ENCODE data around the gene DCP1A. TPM values are rescaled to one million over a fixed set of nuclear protein-coding genes. Genes with fewer than 3 reads are reported as not detected.

DCP1A gene
- total and polyA plus RNA-seq, 2 of the 13 experiments (the other 11 are each of a cell fraction or from before 2014, with no cell fraction given), result 14.2 to 41.2 TPM

DNA sequence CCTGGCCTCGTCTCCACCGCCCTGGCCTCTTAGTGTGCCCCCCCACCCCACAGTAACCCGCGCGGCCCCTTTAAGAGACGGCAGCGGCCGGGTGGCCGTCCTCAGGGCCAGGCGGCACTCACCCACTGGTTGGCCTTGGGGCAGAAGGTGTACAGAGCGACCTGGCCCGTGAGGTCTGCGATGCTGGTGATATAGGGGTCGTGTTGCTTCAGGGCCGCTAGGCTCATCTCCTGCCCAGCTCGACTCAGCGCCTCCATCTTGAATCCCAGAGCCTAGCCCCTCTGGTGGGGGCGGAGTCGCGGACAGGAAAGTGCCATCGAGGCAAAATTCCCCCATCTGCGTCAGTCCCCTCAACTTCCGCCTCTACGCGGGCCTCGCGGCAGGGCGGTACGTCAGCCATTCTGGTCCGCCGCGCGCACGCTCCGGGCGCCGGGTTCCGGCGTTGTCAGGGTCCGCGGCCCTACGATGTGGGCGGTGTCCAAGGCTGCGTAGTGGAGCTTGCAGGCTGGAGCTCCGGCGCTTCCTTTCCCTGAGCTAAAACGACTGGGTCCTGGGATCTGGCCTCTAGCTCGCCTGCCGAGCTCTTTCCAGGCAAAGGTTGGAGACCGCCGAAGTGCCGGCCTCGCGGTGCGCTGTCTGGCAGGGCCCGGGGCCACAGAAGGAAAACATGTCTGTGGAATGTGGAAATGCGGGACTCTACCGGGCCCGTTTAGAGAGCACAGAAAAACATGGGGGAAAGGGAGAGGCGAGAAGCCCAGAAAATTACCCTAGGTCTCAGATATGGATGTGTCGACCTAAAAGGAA is at the start of gene DCP1A (continued):
- TF ChIP-seq ZSCAN20 (CRISPR knock-in tag; IDR thresholded peaks at IDR 0.05; ENCODE audit: borderline replicate concordance) (no peak; the same call in 1 of the 2 replicates), SYNCRIP (IDR thresholded peaks at IDR 0.05; ENCODE audit: insufficient read depth, low read depth, low read length) (no peak), ZNF619 (CRISPR knock-in tag; IDR thresholded peaks at IDR 0.05) (peak; percentile 84), MYC (CRISPR knock-in tag; IDR thresholded peaks at IDR 0.05; ENCODE audit: borderline replicate concordance) (peak; percentile 96), SRSF4 (IDR thresholded peaks at IDR 0.05; ENCODE audit: low read depth, low read length, poor library complexity, severe bottlenecking) (no peak), ZNF629 (CRISPR knock-in tag; conservative IDR thresholded peaks at IDR 0.05) (peak; percentile 68), RAD21 (CRISPR knock-in tag; IDR thresholded peaks at IDR 0.05) (peak; percentile 75), ZNF296 (CRISPR knock-in tag; conservative IDR thresholded peaks at IDR 0.05) (0 out of 2 replicates have a peak, but pooled peaks have one; percentile 14), ZNF674 (CRISPR knock-in tag; IDR thresholded peaks at IDR 0.05; ENCODE audit: low read depth) (0 out of 2 replicates have a peak, but pooled peaks have one; percentile 35), AGO2 (optimal IDR thresholded peaks at IDR 0.05; ENCODE audit: low read depth, low read length) (peak; percentile 73), SKI (IDR thresholded peaks at IDR 0.05; ENCODE audit: partially characterized antibody) (peak; percentile 82), ZNF333 (CRISPR knock-in tag; IDR thresholded peaks at IDR 0.05; ENCODE audit: borderline replicate concordance) (peak; percentile 98; the same call in 1 of the 2 replicates), CREB1 (IDR thresholded peaks at IDR 0.05) (peak; percentile 93), CREB1 (CRISPR knock-in tag; IDR thresholded peaks at IDR 0.05) (peak; percentile 96), ZNF547 (CRISPR knock-in tag; IDR thresholded peaks at IDR 0.05) (peak; percentile 91; the same call in 1 of the 2 replicates), NFRKB (IDR thresholded peaks at IDR 0.05) (peak; percentile 85), GFI1 (CRISPR knock-in tag; IDR thresholded peaks at IDR 0.05; ENCODE audit: borderline replicate concordance) (peak; percentile 80), YEATS2 (CRISPR knock-in tag; IDR thresholded peaks at IDR 0.05; ENCODE audit: borderline replicate concordance) (peak; percentile 98), ETV5 (CRISPR knock-in tag; IDR thresholded peaks at IDR 0.05; ENCODE audit: borderline replicate concordance) (peak; percentile 83), ZBTB3 (CRISPR knock-in tag; IDR thresholded peaks at IDR 0.05; ENCODE audit: borderline replicate concordance, low read depth) (peak; percentile 78; the same call in 1 of the 2 replicates), ZNF44 (CRISPR knock-in tag; IDR thresholded peaks at IDR 0.05) (peak; percentile 98), HMG20A (CRISPR knock-in tag; IDR thresholded peaks at IDR 0.05; ENCODE audit: borderline replicate concordance) (no peak), HHEX (CRISPR knock-in tag; IDR thresholded peaks at IDR 0.05) (peak; percentile 74), KDM5A (IDR thresholded peaks at IDR 0.05; ENCODE audit: borderline replicate concordance, low read length) (peak; percentile 93)
- TF ChIP-seq, protein P1, sequence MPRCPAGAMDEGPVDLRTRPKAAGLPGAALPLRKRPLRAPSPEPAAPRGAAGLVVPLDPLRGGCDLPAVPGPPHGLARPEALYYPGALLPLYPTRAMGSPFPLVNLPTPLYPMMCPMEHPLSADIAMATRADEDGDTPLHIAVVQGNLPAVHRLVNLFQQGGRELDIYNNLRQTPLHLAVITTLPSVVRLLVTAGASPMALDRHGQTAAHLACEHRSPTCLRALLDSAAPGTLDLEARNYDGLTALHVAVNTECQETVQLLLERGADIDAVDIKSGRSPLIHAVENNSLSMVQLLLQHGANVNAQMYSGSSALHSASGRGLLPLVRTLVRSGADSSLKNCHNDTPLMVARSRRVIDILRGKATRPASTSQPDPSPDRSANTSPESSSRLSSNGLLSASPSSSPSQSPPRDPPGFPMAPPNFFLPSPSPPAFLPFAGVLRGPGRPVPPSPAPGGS (CRISPR knock-in tag; IDR thresholded peaks at IDR 0.05), result 0 out of 2 replicates have a peak, but pooled peaks have one; percentile 42
- TF ChIP-seq, protein P2, sequence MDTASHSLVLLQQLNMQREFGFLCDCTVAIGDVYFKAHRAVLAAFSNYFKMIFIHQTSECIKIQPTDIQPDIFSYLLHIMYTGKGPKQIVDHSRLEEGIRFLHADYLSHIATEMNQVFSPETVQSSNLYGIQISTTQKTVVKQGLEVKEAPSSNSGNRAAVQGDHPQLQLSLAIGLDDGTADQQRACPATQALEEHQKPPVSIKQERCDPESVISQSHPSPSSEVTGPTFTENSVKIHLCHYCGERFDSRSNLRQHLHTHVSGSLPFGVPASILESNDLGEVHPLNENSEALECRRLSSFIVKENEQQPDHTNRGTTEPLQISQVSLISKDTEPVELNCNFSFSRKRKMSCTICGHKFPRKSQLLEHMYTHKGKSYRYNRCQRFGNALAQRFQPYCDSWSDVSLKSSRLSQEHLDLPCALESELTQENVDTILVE (CRISPR knock-in tag; IDR thresholded peaks at IDR 0.05), result peak; percentile 98
